Peyer's patch (tissue), 4 donors: Measurements from ENCODE around the gene SDF4. TPM values are rescaled to one million over a fixed set of nuclear protein-coding genes. Genes with fewer than 3 reads are reported as not detected.

ENCODE experiments used
- DNase-seq, 3 donors: peaks; one replicate each; pipeline ENCODE4 v3.0.0-alpha.2; 2017 to 2019
- H3K27ac ChIP-seq, 4 donors: fragments of 200-600 bp; sonication (generic); one replicate each; pipeline ENCODE4 v1.5.1; 2016 to 2019
- H3K27me3 ChIP-seq, 2 donors: fragments of 200-600 bp; sonication (generic); one replicate each; pipeline ENCODE4 v1.5.1; 2019
- H3K36me3 ChIP-seq, 3 donors: fragments of 200-600 bp; sonication (generic); one replicate each; pipeline ENCODE4 v1.5.1; 2016 to 2019
- H3K4me1 ChIP-seq, 4 donors: fragments of 200-600 bp; sonication (generic); one replicate each; pipeline ENCODE4 v1.5.1; 2016 to 2019
- H3K4me3 ChIP-seq, 4 donors: fragments of 200-600 bp; sonication (generic); 1 replicate in 3 of 4; 2 replicates in 1 of 4; pipeline ENCODE4 v1.5.1; 2016 to 2019; ENCODE audit warnings: mild to moderate bottlenecking in 1 of 4
- H3K9me3 ChIP-seq, 4 donors: fragments of 200-600 bp; sonication (generic); one replicate each; pipeline ENCODE4 v1.5.1; 2016 to 2019; ENCODE audit warnings: mild to moderate bottlenecking in 1 of 4
- POLR2A ChIP-seq, 2 donors: fragments of 450-650 bp; IDR thresholded peaks; one replicate each; pipeline ENCODE4 v1.5.1; 2017; ENCODE audit warnings: antibody characterized with exemption in 2 of 2, mild to moderate bottlenecking in 2 of 2, moderate library complexity in 2 of 2
- total RNA-seq, 4 donors: library from RNA; depleted of rRNA; stranded (reverse); fragments of >200 nt; gene quantifications; one replicate each; pipeline ENCODE4 v1.1.0, GENCODE V29; 2016
- TF ChIP-seq, protein P1 (sequence below), 6 experiments: fragments of 450-650 bp in 4 of 6; fragments of 200-600 bp in 2 of 6; sonication (generic) in 1 of 6; IDR thresholded peaks; one replicate each; pipeline ENCODE4 v1.5.1; 2017 to 2019; ENCODE audit warnings: antibody characterized with exemption in 6 of 6, mild to moderate bottlenecking in 3 of 6, moderate library complexity in 1 of 6

The SDF4 gene
- total RNA-seq, 4 donors from 2014 or later = 88.3 to 280 (median 177) TPM

- H3K27ac ChIP-seq = no peak overlapping the region
- DNase-seq = no peak
- no peak for TF ChIP-seq POLR2A (IDR thresholded peaks at IDR 0.05)
- TF ChIP-seq, protein P1, sequence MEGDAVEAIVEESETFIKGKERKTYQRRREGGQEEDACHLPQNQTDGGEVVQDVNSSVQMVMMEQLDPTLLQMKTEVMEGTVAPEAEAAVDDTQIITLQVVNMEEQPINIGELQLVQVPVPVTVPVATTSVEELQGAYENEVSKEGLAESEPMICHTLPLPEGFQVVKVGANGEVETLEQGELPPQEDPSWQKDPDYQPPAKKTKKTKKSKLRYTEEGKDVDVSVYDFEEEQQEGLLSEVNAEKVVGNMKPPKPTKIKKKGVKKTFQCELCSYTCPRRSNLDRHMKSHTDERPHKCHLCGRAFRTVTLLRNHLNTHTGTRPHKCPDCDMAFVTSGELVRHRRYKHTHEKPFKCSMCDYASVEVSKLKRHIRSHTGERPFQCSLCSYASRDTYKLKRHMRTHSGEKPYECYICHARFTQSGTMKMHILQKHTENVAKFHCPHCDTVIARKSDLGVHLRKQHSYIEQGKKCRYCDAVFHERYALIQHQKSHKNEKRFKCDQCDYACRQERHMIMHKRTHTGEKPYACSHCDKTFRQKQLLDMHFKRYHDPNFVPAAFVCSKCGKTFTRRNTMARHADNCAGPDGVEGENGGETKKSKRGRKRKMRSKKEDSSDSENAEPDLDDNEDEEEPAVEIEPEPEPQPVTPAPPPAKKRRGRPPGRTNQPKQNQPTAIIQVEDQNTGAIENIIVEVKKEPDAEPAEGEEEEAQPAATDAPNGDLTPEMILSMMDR (IDR thresholded peaks at IDR 0.05) = no peak
- H3K36me3 ChIP-seq = peaks cover 0 to 63% (median 0%) of the 10 kb centered on the region in 3 donors
- H3K4me1 ChIP-seq = peaks cover 3 to 28% (median 16%) of the 10 kb centered on the region in 4 donors
- no peaks in the 10 kb centered on the region for H3K9me3 ChIP-seq
- H3K4me3 ChIP-seq = no peak overlapping the region
- no peaks in the 10 kb centered on the region for H3K27me3 ChIP-seq
Measured at GRCh38 chr1:1228187-1228586, 3.6 kb downstream of the SDF4 start.

DNA sequence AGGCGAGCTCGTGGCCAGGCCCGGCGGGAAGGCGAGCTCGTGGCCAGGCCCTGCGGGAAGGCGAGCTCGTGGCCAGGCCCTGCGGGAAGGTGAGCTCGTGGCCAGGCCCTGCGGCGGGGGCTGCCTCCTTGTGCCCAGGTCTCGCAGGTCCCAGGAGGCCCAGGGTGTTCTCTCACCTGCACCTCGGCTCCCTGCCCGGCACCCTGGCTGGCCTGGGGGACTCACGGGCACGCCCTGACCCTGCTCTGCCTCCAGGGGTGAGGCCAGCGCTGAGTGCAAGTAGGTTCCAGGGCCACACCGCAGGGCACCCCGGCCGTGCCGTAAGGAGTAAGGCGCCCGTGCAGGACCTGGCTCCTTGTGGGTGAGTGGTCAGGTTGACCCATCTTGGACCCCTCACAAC lies 4.4 kb downstream of the SDF4 start:
- Histone ChIP-seq H3K4me3 (no peak overlapping the region), H3K27ac (no peak overlapping the region), H3K36me3 (peaks cover 0 to 71% (median 0%) of the 10 kb centered on the region in 3 donors), H3K4me1 (peaks cover 3 to 20% (median 10%) of the 10 kb centered on the region in 4 donors), H3K9me3 (no peaks in the 10 kb centered on the region), H3K27me3 (no peaks in the 10 kb centered on the region)
- no peak for DNase-seq
- TF ChIP-seq POLR2A (IDR thresholded peaks at IDR 0.05) = no peak
- TF ChIP-seq, protein P1 (IDR thresholded peaks at IDR 0.05) = no peak

DNA sequence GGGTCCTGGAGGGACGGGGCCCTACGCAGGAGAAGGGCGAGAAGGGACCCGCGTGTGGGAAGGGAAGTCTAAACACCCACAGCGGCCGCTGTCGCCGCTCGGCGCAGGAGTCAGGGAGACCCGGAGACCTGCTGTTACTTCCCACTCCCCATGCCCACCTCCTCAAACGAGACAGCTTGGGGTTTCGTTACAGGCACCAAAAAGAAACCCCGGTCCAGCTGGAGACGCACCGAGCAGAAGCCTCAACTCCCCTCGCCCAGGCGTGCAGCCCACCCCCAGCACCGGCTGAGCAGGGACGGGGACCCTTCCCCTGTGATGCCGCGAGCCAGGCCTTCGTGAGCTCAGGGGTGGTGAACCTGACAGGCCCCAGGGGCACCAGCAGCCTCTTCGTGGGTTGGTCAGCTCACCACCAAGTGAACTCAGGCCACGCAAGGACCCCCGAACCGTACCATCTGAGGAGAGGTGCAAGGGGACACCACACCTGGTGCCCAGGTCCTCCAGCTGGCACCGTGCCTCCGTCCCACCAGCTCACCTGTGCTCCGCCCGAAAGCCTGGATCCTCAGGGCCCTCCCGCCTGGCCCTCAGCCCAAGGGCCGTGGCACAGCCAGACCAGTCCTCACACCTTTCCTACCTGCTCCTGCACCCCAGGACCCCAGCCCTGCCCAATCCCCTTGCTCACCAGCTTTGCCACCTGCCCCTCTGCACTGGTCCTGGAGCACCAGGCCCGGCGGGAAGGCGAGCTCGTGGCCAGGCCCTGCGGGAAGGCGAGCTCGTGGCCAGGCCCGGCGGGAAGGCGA lies 5.0 kb downstream of the SDF4 start:
- no peaks in the 10 kb centered on the region for H3K9me3 ChIP-seq
- peaks cover 0 to 77% (median 0%) of the 10 kb centered on the region in 3 donors for H3K36me3 ChIP-seq
- H3K4me1 ChIP-seq = peaks cover 3 to 20% (median 10%) of the 10 kb centered on the region in 4 donors
- H3K27ac ChIP-seq = no peak overlapping the region
- DNase-seq = no peak
- TF ChIP-seq, protein P1 (IDR thresholded peaks at IDR 0.05) = no peak
- TF ChIP-seq POLR2A (IDR thresholded peaks at IDR 0.05) = no peak
- H3K27me3 ChIP-seq = no peaks in the 10 kb centered on the region
- no peak overlapping the region for H3K4me3 ChIP-seq

GRCh38 chr1:1225913-1226312 lies 5.9 kb downstream of the SDF4 start:
- Histone ChIP-seq H3K27ac (no peak overlapping the region), H3K4me3 (no peak overlapping the region), H3K36me3 (peaks cover 0 to 85% (median 0%) of the 10 kb centered on the region in 3 donors), H3K4me1 (peaks cover 3 to 20% (median 10%) of the 10 kb centered on the region in 4 donors), H3K9me3 (no peaks in the 10 kb centered on the region), H3K27me3 (no peaks in the 10 kb centered on the region)
- TF ChIP-seq, protein P1 (IDR thresholded peaks at IDR 0.05) = no peak
- no peak for TF ChIP-seq POLR2A (IDR thresholded peaks at IDR 0.05)
- DNase-seq = no peak

GRCh38 chr1:1225238-1225845 lies 6.5 kb downstream of the SDF4 start:
- TF ChIP-seq, protein P1 (IDR thresholded peaks at IDR 0.05) = no peak
- TF ChIP-seq POLR2A (IDR thresholded peaks at IDR 0.05) = no peak
- no peaks in the 10 kb centered on the region for H3K27me3 ChIP-seq
- no peaks in the 10 kb centered on the region for H3K9me3 ChIP-seq
- H3K36me3 ChIP-seq = peaks cover 0 to 91% (median 0%) of the 10 kb centered on the region in 3 donors
- H3K4me1 ChIP-seq = peaks cover 3 to 14% (median 8%) of the 10 kb centered on the region in 4 donors
- no peak overlapping the region for H3K27ac ChIP-seq
- H3K4me3 ChIP-seq = no peak overlapping the region
- no peak for DNase-seq
